K562 (cell line): ENCODE data around the gene PPT2. TPM values are rescaled to one million over a fixed set of nuclear protein-coding genes. Genes with fewer than 3 reads are reported as not detected.

Experiments
- ATF7 ChIP-seq: fragments of 450-650 bp; IDR thresholded peaks from 2 replicates; pipeline ENCODE4 v1.7.1; 2014; ENCODE audit warnings: mild to moderate bottlenecking, moderate library complexity
- BDP1 ChIP-seq: IDR thresholded peaks from 3 replicates; pipeline ENCODE4 v1.6.1; 2011; ENCODE audit not compliant: insufficient read length, insufficient read depth
- CCNT2 ChIP-seq: IDR thresholded peaks from 2 replicates; pipeline ENCODE4 v1.6.1; 2011; ENCODE audit warnings: borderline replicate concordance, low read depth, mild to moderate bottlenecking, moderate library complexity, mixed read lengths, low read length; ENCODE audit not compliant: insufficient read length; ENCODE audit errors: extremely low read depth
- CHD1 ChIP-seq: fragments of 200-600 bp; sonication (generic); IDR thresholded peaks from one replicate; pipeline ENCODE4 v1.6.1; 2012; ENCODE audit warnings: mild to moderate bottlenecking, moderate library complexity, low read length, inconsistent platforms
- FOXK2 ChIP-seq, 2 experiments: fragments of 450-650 bp; IDR thresholded peaks in 1 of 2; conservative IDR thresholded peaks in 1 of 2; 2 replicates each; pipeline ENCODE4 v1.6.1; 2016; ENCODE audit warnings: low read depth in 2 of 2, mild to moderate bottlenecking in 1 of 2
- GABPB1 ChIP-seq: sonication (generic); formaldehyde crosslinking; IDR thresholded peaks from 2 replicates; pipeline ENCODE4 v1.8.0; 2022; ENCODE audit warnings: mild to moderate bottlenecking, missing genetic modification reagents
- KLF1 ChIP-seq: fragments of 450-650 bp; IDR thresholded peaks from 2 replicates; pipeline ENCODE4 v1.6.1; 2016; ENCODE audit warnings: missing genetic modification characterization, missing compliant biosample characterization
- MCM7 ChIP-seq, 2 experiments: fragments of 450-650 bp; IDR thresholded peaks; 2 replicates each; pipeline ENCODE4 v1.6.1; 2016 to 2018
- NR4A1 ChIP-seq, 2 experiments: fragments of 250-450 bp in 1 of 2; fragments of 450-650 bp in 1 of 2; sonication (Bioruptor Pico) in 1 of 2; IDR thresholded peaks; 2 replicates each; pipeline versions ENCODE4 v1.4.0 to v1.6.1; 2016 to 2020; ENCODE audit warnings: mild to moderate bottlenecking in 2 of 2, missing compliant biosample characterization in 1 of 2, missing genetic modification characterization in 1 of 2, moderate library complexity in 1 of 2
- POLR2A ChIP-seq: fragments of 450-650 bp; conservative IDR thresholded peaks from 2 replicates; pipeline ENCODE4 v1.6.1; 2016
- RBM17 ChIP-seq: fragments of 200-400 bp; formaldehyde crosslinking; IDR thresholded peaks from 2 replicates; pipeline ENCODE4 v1.6.1; 2017; ENCODE audit warnings: low read depth, mild to moderate bottlenecking, low read length, borderline replicate concordance
- RNF2 ChIP-seq: sonication (generic); IDR thresholded peaks from 2 replicates; pipeline ENCODE4 v1.6.1; 2016
- TEAD1 ChIP-seq, 2 experiments: fragments of 450-650 bp in 1 of 2; sonication (generic) in 1 of 2; formaldehyde crosslinking; IDR thresholded peaks; 2 replicates each; pipeline versions ENCODE4 v1.4.0 to v1.8.0; 2020 to 2022; ENCODE audit warnings: mild to moderate bottlenecking in 2 of 2, missing genetic modification reagents in 1 of 2
- ZNF165 ChIP-seq: fragments of 250-450 bp; sonication (Bioruptor Pico); IDR thresholded peaks from 2 replicates; pipeline ENCODE4 v1.4.0; 2020; ENCODE audit warnings: borderline replicate concordance
- ZNF232 ChIP-seq: sonication (generic); formaldehyde crosslinking; IDR thresholded peaks from 2 replicates; pipeline ENCODE4 v1.8.0; 2022; ENCODE audit warnings: mild to moderate bottlenecking, missing genetic modification reagents
- ZNF589 ChIP-seq: fragments of 200-800 bp; sonication (Bioruptor generic); IDR thresholded peaks from 2 replicates; pipeline ENCODE4 v1.6.1; 2016; ENCODE audit warnings: low read depth, missing genetic modification characterization, missing compliant biosample characterization
- ZNF77 ChIP-seq: fragments of 250-450 bp; sonication (Bioruptor Pico); IDR thresholded peaks from 2 replicates; pipeline ENCODE4 v1.5.0; 2020
- polyA plus RNA-seq, 8 experiments: library from polyadenylated mRNA; depleted of rRNA in 4 of 8; stranded (reverse) in 5 of 8; unstranded in 3 of 8; fragments of >200 nt; fragmentation: Nextera tagmentation in 2 of 8; fragmentation: Illumina TruSeq in 1 of 8; extraction: Ambion mirVana in 2 of 8; extraction: Trizol in 1 of 8; gene quantifications; 2 replicates each; pipeline versions ENCODE4 v1.2.1 to v1.2.3, GENCODE V29; 2011 to 2014; ENCODE audit warnings: inconsistent platforms in 1 of 8, missing spikeins in 1 of 8
- total RNA-seq, 7 experiments: library from RNA; depleted of rRNA in 6 of 7; stranded (reverse); fragments of >200 nt in 6 of 7; fragmentation: Illumina TruSeq in 2 of 7; extraction: Trizol in 2 of 7; gene quantifications; 2 replicates each; pipeline versions ENCODE4 v1.2.1 to v1.2.3, GENCODE V29; 2011 to 2021; ENCODE audit warnings: low replicate concordance in 1 of 7
- TF ChIP-seq, protein P1 (sequence below): fragments of 200-800 bp; sonication (Bioruptor generic); IDR thresholded peaks from 2 replicates; pipeline ENCODE4 v1.6.1; 2016; ENCODE audit warnings: missing genetic modification characterization, missing compliant biosample characterization
- TF ChIP-seq, protein P2 (sequence below): IDR thresholded peaks from 2 replicates; pipeline ENCODE4 v1.6.1; 2012; ENCODE audit warnings: low read depth, low read length, improper control_type of control experiment, borderline replicate concordance
- TF ChIP-seq, protein P3 (sequence below): fragments of 250-450 bp; sonication (Bioruptor Pico); IDR thresholded peaks from 2 replicates; pipeline ENCODE4 v1.8.0; 2022; ENCODE audit warnings: inconsistent platforms

Gene PPT2
- total and polyA plus RNA-seq, 9 of the 15 experiments (the other 6 are each of a cell fraction or from before 2014, with no cell fraction given) = 27.4 to 98.8 (median 69.9) TPM

GRCh38 chr6:32195902-32196681 is 42.2 kb downstream of the PPT2 start (continued):
- TF ChIP-seq, protein P1, sequence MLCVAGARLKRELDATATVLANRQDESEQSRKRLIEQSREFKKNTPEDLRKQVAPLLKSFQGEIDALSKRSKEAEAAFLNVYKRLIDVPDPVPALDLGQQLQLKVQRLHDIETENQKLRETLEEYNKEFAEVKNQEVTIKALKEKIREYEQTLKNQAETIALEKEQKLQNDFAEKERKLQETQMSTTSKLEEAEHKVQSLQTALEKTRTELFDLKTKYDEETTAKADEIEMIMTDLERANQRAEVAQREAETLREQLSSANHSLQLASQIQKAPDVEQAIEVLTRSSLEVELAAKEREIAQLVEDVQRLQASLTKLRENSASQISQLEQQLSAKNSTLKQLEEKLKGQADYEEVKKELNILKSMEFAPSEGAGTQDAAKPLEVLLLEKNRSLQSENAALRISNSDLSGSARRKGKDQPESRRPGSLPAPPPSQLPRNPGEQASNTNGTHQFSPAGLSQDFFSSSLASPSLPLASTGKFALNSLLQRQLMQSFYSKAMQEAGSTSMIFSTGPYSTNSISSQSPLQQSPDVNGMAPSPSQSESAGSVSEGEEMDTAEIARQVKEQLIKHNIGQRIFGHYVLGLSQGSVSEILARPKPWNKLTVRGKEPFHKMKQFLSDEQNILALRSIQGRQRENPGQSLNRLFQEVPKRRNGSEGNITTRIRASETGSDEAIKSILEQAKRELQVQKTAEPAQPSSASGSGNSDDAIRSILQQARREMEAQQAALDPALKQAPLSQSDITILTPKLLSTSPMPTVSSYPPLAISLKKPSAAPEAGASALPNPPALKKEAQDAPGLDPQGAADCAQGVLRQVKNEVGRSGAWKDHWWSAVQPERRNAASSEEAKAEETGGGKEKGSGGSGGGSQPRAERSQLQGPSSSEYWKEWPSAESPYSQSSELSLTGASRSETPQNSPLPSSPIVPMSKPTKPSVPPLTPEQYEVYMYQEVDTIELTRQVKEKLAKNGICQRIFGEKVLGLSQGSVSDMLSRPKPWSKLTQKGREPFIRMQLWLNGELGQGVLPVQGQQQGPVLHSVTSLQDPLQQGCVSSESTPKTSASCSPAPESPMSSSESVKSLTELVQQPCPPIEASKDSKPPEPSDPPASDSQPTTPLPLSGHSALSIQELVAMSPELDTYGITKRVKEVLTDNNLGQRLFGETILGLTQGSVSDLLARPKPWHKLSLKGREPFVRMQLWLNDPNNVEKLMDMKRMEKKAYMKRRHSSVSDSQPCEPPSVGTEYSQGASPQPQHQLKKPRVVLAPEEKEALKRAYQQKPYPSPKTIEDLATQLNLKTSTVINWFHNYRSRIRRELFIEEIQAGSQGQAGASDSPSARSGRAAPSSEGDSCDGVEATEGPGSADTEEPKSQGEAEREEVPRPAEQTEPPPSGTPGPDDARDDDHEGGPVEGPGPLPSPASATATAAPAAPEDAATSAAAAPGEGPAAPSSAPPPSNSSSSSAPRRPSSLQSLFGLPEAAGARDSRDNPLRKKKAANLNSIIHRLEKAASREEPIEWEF = no peak
- no peak for TF ChIP-seq ZNF77
- no peak for TF ChIP-seq CCNT2
- 0 out of 2 replicates have a peak, but pooled peaks have one; percentile 77 for TF ChIP-seq ZNF165 (CRISPR knock-in tag)
- no peak for TF ChIP-seq BDP1
- TF ChIP-seq ZNF589 = peak; percentile 88
- TF ChIP-seq, protein P2, sequence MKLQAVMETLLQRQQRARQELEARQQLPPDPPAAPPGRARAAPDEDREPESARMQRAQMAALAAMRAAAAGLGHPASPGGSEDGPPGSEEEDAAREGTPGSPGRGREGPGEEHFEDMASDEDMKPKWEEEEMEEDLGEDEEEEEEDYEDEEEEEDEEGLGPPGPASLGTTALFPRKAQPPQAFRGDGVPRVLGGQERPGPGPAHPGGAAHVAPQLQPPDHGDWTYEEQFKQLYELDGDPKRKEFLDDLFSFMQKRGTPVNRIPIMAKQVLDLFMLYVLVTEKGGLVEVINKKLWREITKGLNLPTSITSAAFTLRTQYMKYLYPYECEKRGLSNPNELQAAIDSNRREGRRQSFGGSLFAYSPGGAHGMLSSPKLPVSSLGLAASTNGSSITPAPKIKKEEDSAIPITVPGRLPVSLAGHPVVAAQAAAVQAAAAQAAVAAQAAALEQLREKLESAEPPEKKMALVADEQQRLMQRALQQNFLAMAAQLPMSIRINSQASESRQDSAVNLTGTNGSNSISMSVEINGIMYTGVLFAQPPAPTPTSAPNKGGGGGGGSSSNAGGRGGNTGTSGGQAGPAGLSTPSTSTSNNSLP = no peak
- TF ChIP-seq NR4A1 (CRISPR knock-in tag; IDR thresholded peaks at IDR 0.05) = 0 out of 2 replicates have a peak, but pooled peaks have one; percentile 66
- TF ChIP-seq NR4A1 (tag; IDR thresholded peaks at IDR 0.05) = peak; percentile 59; the same call in 1 of the 2 replicates
- TF ChIP-seq, protein P3, sequence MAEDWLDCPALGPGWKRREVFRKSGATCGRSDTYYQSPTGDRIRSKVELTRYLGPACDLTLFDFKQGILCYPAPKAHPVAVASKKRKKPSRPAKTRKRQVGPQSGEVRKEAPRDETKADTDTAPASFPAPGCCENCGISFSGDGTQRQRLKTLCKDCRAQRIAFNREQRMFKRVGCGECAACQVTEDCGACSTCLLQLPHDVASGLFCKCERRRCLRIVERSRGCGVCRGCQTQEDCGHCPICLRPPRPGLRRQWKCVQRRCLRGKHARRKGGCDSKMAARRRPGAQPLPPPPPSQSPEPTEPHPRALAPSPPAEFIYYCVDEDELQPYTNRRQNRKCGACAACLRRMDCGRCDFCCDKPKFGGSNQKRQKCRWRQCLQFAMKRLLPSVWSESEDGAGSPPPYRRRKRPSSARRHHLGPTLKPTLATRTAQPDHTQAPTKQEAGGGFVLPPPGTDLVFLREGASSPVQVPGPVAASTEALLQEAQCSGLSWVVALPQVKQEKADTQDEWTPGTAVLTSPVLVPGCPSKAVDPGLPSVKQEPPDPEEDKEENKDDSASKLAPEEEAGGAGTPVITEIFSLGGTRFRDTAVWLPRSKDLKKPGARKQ = no peak
- peak; percentile 86 for TF ChIP-seq CHD1
- TF ChIP-seq RBM17 = no peak
- peak; percentile 0; the same call in 1 of the 2 replicates for TF ChIP-seq ZNF232 (CRISPR knock-in tag)
- TF ChIP-seq ATF7 = peak; percentile 98
- TF ChIP-seq RNF2 = peak; percentile 14; the same call in 1 of the 2 replicates
- TF ChIP-seq KLF1 (tag) = no peak
- TF ChIP-seq TEAD1 (CRISPR knock-in tag; IDR thresholded peaks at IDR 0.05) = peak; percentile 2 to 58; a peak in 1 of 4 replicates
- TF ChIP-seq MCM7 (IDR thresholded peaks at IDR 0.05) = no peak
- TF ChIP-seq POLR2A = peak; percentile 97
- TF ChIP-seq FOXK2 (conservative IDR thresholded peaks at IDR 0.05 in 1 of 2, IDR thresholded peaks at IDR 0.05 in 1 of 2; ENCODE audit: low read depth in 2 of 2) = peak; percentile 54 to 56; a peak in 3 of 4 replicates
- peak; percentile 83 for TF ChIP-seq GABPB1
